Adrenal gland (tissue), 12 donors: Measurements from ENCODE around the gene HOXA6. TPM values are rescaled to one million over a fixed set of nuclear protein-coding genes. Genes with fewer than 3 reads are reported as not detected.
A peak's percentile ranks its signal among the peaks of the same experiment; 100 is the strongest.

Source experiments
- DNase-seq, 7 donors: peaks; one replicate each; pipeline ENCODE4 v3.0.0-alpha.2; 2019 to 2020
- H3K27ac ChIP-seq, 5 donors: fragments of 200-600 bp; sonication (generic) in 4 of 5; 1 replicate in 3 of 5; 2 replicates in 2 of 5; pipeline versions ENCODE4 v1.5.1 to v1.8.0; 2016 to 2020; ENCODE audit warnings: mild to moderate bottlenecking in 1 of 5
- H3K27me3 ChIP-seq: fragments of 200-600 bp; 2 replicates; pipeline ENCODE4 v1.8.0; 2021
- H3K36me3 ChIP-seq, 2 donors: fragments of 200-600 bp; replicated peaks in 1 of 2; 1 replicate in 1 of 2; 2 replicates in 1 of 2; pipeline versions ENCODE4 v1.5.1 to v1.8.0; 2018 to 2022
- H3K4me1 ChIP-seq, 2 donors: fragments of 200-600 bp; replicated peaks in 1 of 2; 1 replicate in 1 of 2; 2 replicates in 1 of 2; pipeline versions ENCODE4 v1.5.1 to v1.8.0; 2018 to 2021
- H3K4me3 ChIP-seq, 4 donors: fragments of 200-600 bp; sonication (generic) in 3 of 4; one replicate each; pipeline ENCODE4 v1.5.1; 2016 to 2018
- H3K9me3 ChIP-seq, 3 donors: fragments of 200-600 bp; sonication (generic) in 1 of 3; replicated peaks in 1 of 3; 1 replicate in 2 of 3; 2 replicates in 1 of 3; pipeline versions ENCODE4 v1.5.1 to v1.8.0; 2016 to 2021
- POLR2A ChIP-seq, 2 donors: fragments of 450-650 bp; IDR thresholded peaks; one replicate each; pipeline ENCODE4 v1.6.1; 2017; ENCODE audit warnings: antibody characterized with exemption in 2 of 2, mild to moderate bottlenecking in 2 of 2, moderate library complexity in 1 of 2
- whole genome bisulfite sequencing, 4 donors: extraction: QIAGEN DNeasy Blood & Tissue Kit in 2 of 4; methylation state at CpG; one replicate each; pipeline versions ENCODE4 v1.1.5 to v1.1.7; 2013 to 2017; 5-methylcytosine and 5-hydroxymethylcytosine counted together
- intact Hi-C, 2 donors: fragments of 100-400 bp; cut with DNase I; formaldehyde crosslinking; loops; one replicate each; pipeline versions ENCODE4 v1.14.1 to v1.15.0; 2022 to 2023
- polyA plus RNA-seq, 3 donors: library from polyadenylated mRNA; stranded (reverse); fragments of 200-250 nt in 2 of 3; fragments of 350-450 nt in 1 of 3; fragmentation: Illumina TruSeq in 1 of 3; extraction: RNeasy Lipid Tissue Mini Kit (QIAGEN cat#74804) in 1 of 3; gene quantifications; one replicate each; pipeline ENCODE4 v1.2.3, GENCODE V29; 2013 to 2014
- total RNA-seq, 9 donors: library from RNA; depleted of rRNA in 4 of 9; stranded (reverse); fragments of >200 nt in 4 of 9; fragments of 120-200 nt in 1 of 9; fragmentation: NEBNext Ultra II Directional in 1 of 9; extraction: Animal tissue kit (Norgen Biotek cat#: 25700) in 1 of 9; gene quantifications; one replicate each; pipeline versions ENCODE4 v1.1.0 to v1.2.4, GENCODE V29; 2013 to 2023
- TF ChIP-seq, protein P1 (sequence below), 6 experiments: fragments of 450-650 bp in 4 of 6; fragments of 200-600 bp in 2 of 6; sonication (generic) in 1 of 6; IDR thresholded peaks; 1 replicate in 5 of 6; 2 replicates in 1 of 6; pipeline versions ENCODE4 v1.5.1 to v1.8.0; 2016 to 2021; ENCODE audit warnings: antibody characterized with exemption in 6 of 6, mild to moderate bottlenecking in 2 of 6, moderate library complexity in 1 of 6
- donor health status: healthy with polysubstance abuse.
- donor health status: Bipolar disorder and iron deficiency.
- donor health status: DM: yes; HTN: yes; CAD: no.
- donor health status: DM: no; HTN: no; CAD: no.
- donor health status: DM: no; HTN: no; CAD: no.
- donor health status: DM: yes; HTN: yes; CAD: no.

Gene HOXA6
- total and polyA plus RNA-seq, 12 donors = 1.3 to 27.2 (median 14.8) TPM

DNA sequence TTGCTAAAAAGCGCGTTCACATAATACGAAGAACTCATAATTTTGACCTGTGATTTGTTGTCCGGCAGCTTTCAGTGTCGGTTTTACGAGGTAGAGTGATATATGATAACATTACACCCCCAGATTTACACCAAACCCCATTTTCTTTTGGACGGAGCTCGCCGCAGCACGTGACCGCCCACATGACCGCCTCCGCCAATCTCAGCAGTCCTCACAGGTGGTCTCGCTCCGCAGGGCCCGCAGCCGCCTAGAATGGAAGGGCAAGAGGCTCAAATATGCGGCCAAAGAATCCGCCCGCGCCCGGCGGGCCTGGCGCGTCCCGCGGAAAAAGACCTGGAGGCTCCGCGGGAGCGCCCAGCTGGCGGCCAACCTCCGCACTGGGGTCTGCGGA, 8.9 kb upstream of the HOXA6 start, which contains the start of gene HOXA7:
Gene HOXA7 (minus strand): TSS at position 168 of the 391 bp plus-strand sequence. CDS start 130 bp downstream, at position 38.
- Histone ChIP-seq H3K27ac (peak within 1 kb of the TSS; percentile 28 to 92 (median 73)), H3K4me1 (peaks cover 12 to 27% of the 10 kb centered on the region in 2 donors)

DNA sequence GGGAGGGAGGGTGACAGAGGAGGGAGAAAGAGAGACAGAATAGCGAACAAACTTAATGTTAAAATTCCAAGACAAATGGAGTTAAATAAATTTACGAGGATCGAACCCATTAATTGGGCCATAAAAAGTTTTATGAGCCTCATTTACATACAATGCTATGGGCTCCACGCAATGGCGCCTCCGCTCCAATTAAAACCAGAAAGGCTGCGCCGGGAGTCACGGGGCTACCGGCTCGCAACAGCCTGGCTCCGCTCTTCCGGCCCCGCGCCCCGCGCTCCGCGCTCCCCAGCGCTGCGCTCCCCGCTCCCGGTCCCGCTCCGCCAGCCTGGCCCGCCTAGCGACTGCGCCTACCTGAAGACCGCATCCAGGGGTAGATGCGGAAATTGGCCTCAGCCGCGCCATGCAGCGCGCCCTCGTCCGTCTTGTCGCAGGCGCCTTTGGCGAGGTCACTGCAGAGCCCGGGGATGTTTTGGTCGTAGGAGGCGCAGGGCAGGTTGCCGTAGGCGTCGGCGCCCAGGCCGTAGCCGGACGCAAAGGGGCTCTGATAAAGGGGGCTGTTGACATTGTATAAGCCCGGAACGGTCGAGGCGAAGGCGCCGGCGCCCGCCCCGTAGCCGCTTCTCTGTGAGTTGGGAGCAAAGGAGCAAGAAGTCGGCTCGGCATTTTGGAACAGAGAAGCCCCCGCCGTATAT, 8.4 kb upstream of the HOXA6 start:
- intact Hi-C loops = no loop called here
- H3K27ac ChIP-seq = peak overlapping the region; percentile 28 to 92 (median 73)
- peaks cover 12 to 26% of the 10 kb centered on the region in 2 donors for H3K4me1 ChIP-seq
- peak in 1 of 2 donors; percentile 52 for TF ChIP-seq POLR2A (IDR thresholded peaks at IDR 0.05)
- TF ChIP-seq, protein P1, sequence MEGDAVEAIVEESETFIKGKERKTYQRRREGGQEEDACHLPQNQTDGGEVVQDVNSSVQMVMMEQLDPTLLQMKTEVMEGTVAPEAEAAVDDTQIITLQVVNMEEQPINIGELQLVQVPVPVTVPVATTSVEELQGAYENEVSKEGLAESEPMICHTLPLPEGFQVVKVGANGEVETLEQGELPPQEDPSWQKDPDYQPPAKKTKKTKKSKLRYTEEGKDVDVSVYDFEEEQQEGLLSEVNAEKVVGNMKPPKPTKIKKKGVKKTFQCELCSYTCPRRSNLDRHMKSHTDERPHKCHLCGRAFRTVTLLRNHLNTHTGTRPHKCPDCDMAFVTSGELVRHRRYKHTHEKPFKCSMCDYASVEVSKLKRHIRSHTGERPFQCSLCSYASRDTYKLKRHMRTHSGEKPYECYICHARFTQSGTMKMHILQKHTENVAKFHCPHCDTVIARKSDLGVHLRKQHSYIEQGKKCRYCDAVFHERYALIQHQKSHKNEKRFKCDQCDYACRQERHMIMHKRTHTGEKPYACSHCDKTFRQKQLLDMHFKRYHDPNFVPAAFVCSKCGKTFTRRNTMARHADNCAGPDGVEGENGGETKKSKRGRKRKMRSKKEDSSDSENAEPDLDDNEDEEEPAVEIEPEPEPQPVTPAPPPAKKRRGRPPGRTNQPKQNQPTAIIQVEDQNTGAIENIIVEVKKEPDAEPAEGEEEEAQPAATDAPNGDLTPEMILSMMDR (IDR thresholded peaks at IDR 0.05) = no peak
- H3K27me3 ChIP-seq = no peaks in the 10 kb centered on the region
- no peaks in the 10 kb centered on the region for H3K9me3 ChIP-seq
- peak overlapping the region in 2 of 4 donors; percentile 33 to 57 for H3K4me3 ChIP-seq
- DNase-seq = peak; percentile 54 to 67 (median 63)
- H3K36me3 ChIP-seq = no peaks in the 10 kb centered on the region
- WGBS, 4 donors = 1 to 2% (median 1%) methylated on average over 9 to 63 of the region's 63 CpGs

More for the DNA sequence above, 8.9 kb upstream of the HOXA6 start, which contains the start of gene HOXA7:
- TF ChIP-seq POLR2A (IDR thresholded peaks at IDR 0.05) = peak in 1 of 2 donors; percentile 35
- TF ChIP-seq, protein P1 (IDR thresholded peaks at IDR 0.05) = no peak
- H3K9me3 ChIP-seq = no peaks in the 10 kb centered on the region
- intact Hi-C loops = no loop called here
- H3K27me3 ChIP-seq = no peaks in the 10 kb centered on the region
- no peaks in the 10 kb centered on the region for H3K36me3 ChIP-seq
- peak within 1 kb of the TSS in 2 of 4 donors; percentile 33 to 57 for H3K4me3 ChIP-seq
- WGBS, 4 donors = 0 to 3% (median 1%) methylated on average over 22 to 33 of the region's 33 CpGs
- DNase-seq = peak; percentile 83 to 92 (median 88)

GRCh38 chr7:27154901-27155815, 7.6 kb upstream of the HOXA6 start:
- TF ChIP-seq, protein P1 (IDR thresholded peaks at IDR 0.05) = no peak
- TF ChIP-seq POLR2A (IDR thresholded peaks at IDR 0.05) = peak in 1 of 2 donors; percentile 39
- 19 to 43% (median 31%) methylated on average over 26 to 48 of the region's 48 CpGs for WGBS, 4 donors
- Histone ChIP-seq H3K27ac (peak overlapping the region; percentile 28 to 92 (median 73)), H3K4me3 (peak overlapping the region in 2 of 4 donors; percentile 33 to 57), H3K4me1 (peaks cover 7 to 21% of the 10 kb centered on the region in 2 donors), H3K9me3 (no peaks in the 10 kb centered on the region), H3K27me3 (no peaks in the 10 kb centered on the region), H3K36me3 (no peaks in the 10 kb centered on the region)
- intact Hi-C loops = no loop called here
- peak; percentile 44 to 72 (median 60) for DNase-seq

DNA sequence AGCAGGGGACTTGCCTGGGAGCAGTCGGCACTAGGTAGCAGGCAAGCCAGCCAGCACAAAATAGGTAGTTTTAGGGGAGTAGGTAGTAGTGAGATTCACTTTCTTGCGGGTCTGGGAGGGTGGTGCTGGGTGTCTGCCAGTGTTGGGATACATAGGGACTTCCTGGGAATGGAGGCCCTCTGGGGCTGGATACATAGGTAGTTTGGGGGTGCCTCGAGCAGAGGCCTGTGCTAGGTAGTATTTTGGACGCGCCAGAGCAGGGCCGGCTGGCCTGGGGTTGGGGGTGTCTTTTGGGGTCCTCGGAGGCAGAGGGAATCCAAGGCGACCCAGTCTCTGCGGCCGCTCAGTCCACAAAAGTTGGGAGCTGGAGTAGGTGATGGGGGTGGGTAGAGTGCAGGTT, 6.8 kb upstream of the HOXA6 start:
- Histone ChIP-seq H3K4me1 (peaks cover 7 to 20% of the 10 kb centered on the region in 2 donors), H3K27me3 (no peaks in the 10 kb centered on the region), H3K9me3 (no peaks in the 10 kb centered on the region), H3K36me3 (no peaks in the 10 kb centered on the region), H3K27ac (peak overlapping the region in 2 of 5 donors; percentile 13 to 91), H3K4me3 (no peak overlapping the region)
- peak in 5 of 7 donors; percentile 12 to 50 (median 15) for DNase-seq
- WGBS, 4 donors = 83 to 89% (median 88%) methylated on average over 9 to 10 of the region's 10 CpGs
- intact Hi-C loops = no loop called here
- TF ChIP-seq POLR2A (IDR thresholded peaks at IDR 0.05) = no peak
- TF ChIP-seq, protein P1 (IDR thresholded peaks at IDR 0.05) = no peak
